Endothelial cell of umbilical vein (primary cell): ENCODE data around the gene HIF1AN. TPM values are rescaled to one million over a fixed set of nuclear protein-coding genes. Genes with fewer than 3 reads are reported as not detected.

Experiments
- BruUV-seq: library from RNA; stranded (reverse); fragments of 400-500 nt; replicated peaks from 2 replicates; lab custom pipeline; 2021; lab: Mats Ljungman, UMichigan
- CTCF ChIA-PET: fragments of 300-600, 350-600 bp; sonication (Branson Sonifier 250); formaldehyde crosslinking; loops from one replicate; lab custom pipeline; 2021; ENCODE audit warnings: antibody characterized with exemption, inconsistent platforms; lab: Charles Lee
- POLR2A ChIA-PET: fragments of 300-600, 350-600 bp; sonication (Branson Sonifier 250); formaldehyde crosslinking; loops from one replicate; lab custom pipeline; 2021; ENCODE audit warnings: antibody characterized with exemption, inconsistent platforms; lab: Charles Lee
- DNase-seq: peaks from one replicate; pipeline ENCODE4 v3.0.0-alpha.2; 2011; ENCODE audit warnings: low read depth, low spot score
- FAIRE-seq: peaks from 2 replicates; lab custom pipeline; 2011; peaks lifted over from hg19 to GRCh38; lab: Jason Lieb, UNC
- H2AFZ ChIP-seq: 2 replicates; pipeline ENCODE4 v1.6.0; 2012; ENCODE audit warnings: low read depth, low read length, control low read depth, inconsistent platforms
- H3K27ac ChIP-seq: 2 replicates; pipeline ENCODE4 v1.5.1; 2011; ENCODE audit warnings: low read depth, mild to moderate bottlenecking, control low read depth, low read length, moderate library complexity; ENCODE audit not compliant: insufficient read depth
- H3K27me3 ChIP-seq, 2 experiments: 2 replicates each; pipeline versions ENCODE4 v1.6.0 to v1.6.1; 2011; ENCODE audit warnings: low read length in 2 of 2, mixed read lengths in 1 of 2; ENCODE audit not compliant: control insufficient read depth in 2 of 2, insufficient read depth in 2 of 2
- H3K36me3 ChIP-seq, 2 experiments: 2 replicates in 1 of 2; 3 replicates in 1 of 2; pipeline ENCODE4 v1.5.1; 2011; ENCODE audit warnings: low read length in 2 of 2, mild to moderate bottlenecking in 1 of 2, moderate library complexity in 1 of 2; ENCODE audit not compliant: control insufficient read depth in 2 of 2, insufficient read depth in 2 of 2; ENCODE audit errors: extremely low read depth in 1 of 2
- H3K4me1 ChIP-seq: 3 replicates; pipeline ENCODE4 v1.5.1; 2011; ENCODE audit warnings: mild to moderate bottlenecking, low read length; ENCODE audit not compliant: control insufficient read depth, insufficient read depth; ENCODE audit errors: extremely low read depth
- H3K4me2 ChIP-seq: 2 replicates; pipeline ENCODE4 v1.6.1; 2011; ENCODE audit warnings: low read length, control low read depth, mixed read lengths; ENCODE audit not compliant: insufficient read depth
- H3K4me3 ChIP-seq, 3 experiments: fragments of 200-600 bp in 1 of 3; sonication (generic), shearing (Covaris generic) in 1 of 3; replicated peaks in 1 of 3; 2 replicates each; pipeline ENCODE4 v1.5.1; 2011 to 2016; ENCODE audit warnings: control low read depth in 3 of 3, low read length in 3 of 3, mild to moderate bottlenecking in 2 of 3, inconsistent platforms in 1 of 3, low read depth in 1 of 3, moderate library complexity in 1 of 3; ENCODE audit not compliant: insufficient read depth in 1 of 3
- H3K79me2 ChIP-seq: 2 replicates; pipeline ENCODE4 v1.6.0; 2012; ENCODE audit warnings: low read length, inconsistent platforms; ENCODE audit not compliant: control insufficient read depth, insufficient read depth
- H3K9ac ChIP-seq: replicated peaks from 2 replicates; pipeline ENCODE3; 2011; ENCODE audit warnings: low read length, control low read depth; ENCODE audit not compliant: insufficient read depth; ENCODE audit errors: extremely low read depth
- H3K9me1 ChIP-seq: replicated peaks from 3 replicates; pipeline ENCODE4 v1.6.0; 2011; ENCODE audit warnings: mild to moderate bottlenecking, low read length; ENCODE audit not compliant: control insufficient read depth, insufficient read depth; ENCODE audit errors: extremely low read depth
- H3K9me3 ChIP-seq: replicated peaks from 2 replicates; pipeline ENCODE4 v1.5.1; 2012; ENCODE audit warnings: low read length, inconsistent platforms; ENCODE audit not compliant: control insufficient read depth, insufficient read depth
- H4K20me1 ChIP-seq: replicated peaks from 2 replicates; pipeline ENCODE3; 2011; ENCODE audit warnings: mild to moderate bottlenecking, low read length; ENCODE audit not compliant: control insufficient read depth, insufficient read depth; ENCODE audit errors: extremely low read depth
- EZH2 ChIP-seq: IDR thresholded peaks from 2 replicates; pipeline ENCODE4 v1.6.1; 2012; ENCODE audit warnings: borderline replicate concordance, low read depth, mild to moderate bottlenecking, moderate library complexity, low read length, inconsistent platforms; ENCODE audit not compliant: severe bottlenecking
- FOS ChIP-seq: IDR thresholded peaks from 2 replicates; pipeline ENCODE4 v1.6.1; 2011; ENCODE audit warnings: mild to moderate bottlenecking, low read length, moderate library complexity, borderline replicate concordance; ENCODE audit not compliant: insufficient read depth
- GATA2 ChIP-seq: IDR thresholded peaks from 2 replicates; pipeline ENCODE4 v1.7.0; 2011; ENCODE audit warnings: low read depth, mild to moderate bottlenecking, moderate library complexity, mixed read lengths, low read length; ENCODE audit not compliant: insufficient read length, insufficient read depth
- JUN ChIP-seq: IDR thresholded peaks from 2 replicates; pipeline ENCODE4 v1.6.1; 2011; ENCODE audit warnings: borderline replicate concordance, low read depth; ENCODE audit not compliant: insufficient read length, insufficient read depth
- MYC ChIP-seq: IDR thresholded peaks from one replicate; pipeline ENCODE4 v1.6.1; 2011; ENCODE audit warnings: mild to moderate bottlenecking, low read depth, low read length
- POLR2A ChIP-seq: IDR thresholded peaks from 2 replicates; pipeline ENCODE4 v1.6.1; 2012; ENCODE audit warnings: low read depth, mild to moderate bottlenecking, control low read depth, low read length
- POLR2AphosphoS5 ChIP-seq: IDR thresholded peaks from 2 replicates; pipeline ENCODE4 v1.6.1; 2012; ENCODE audit warnings: low read depth, mild to moderate bottlenecking, control low read depth, low read length, moderate library complexity; ENCODE audit not compliant: insufficient read depth
- dilution Hi-C: fragments of 300-500 bp; cut with MboI; formaldehyde crosslinking; loops from one replicate; pipeline ENCODE4 v1.15.0; 2019; ENCODE audit warnings: low sequenced_read_pairs; ENCODE audit not compliant: extremely low pct_ligation_motif_present
- intact Hi-C: fragments of 100-400 bp; cut with micrococcal nuclease; formaldehyde crosslinking; loops from one replicate; pipeline ENCODE4 v1.10.0; 2022
- polyA plus RNA-seq, 4 experiments: library from polyadenylated mRNA; depleted of rRNA in 3 of 4; stranded (reverse) in 3 of 4; unstranded in 1 of 4; fragments of >200 nt; gene quantifications; 2 replicates each; pipeline versions ENCODE4 v1.2.1 to v1.2.3, GENCODE V29; 2011 to 2012; ENCODE audit warnings: missing spikeins in 1 of 4
- total RNA-seq: library from RNA; stranded (reverse); gene quantifications from 2 replicates; pipeline ENCODE4 v1.2.3, GENCODE V29; 2021
- TF ChIP-seq, protein P1 (sequence below): IDR thresholded peaks from 2 replicates; pipeline ENCODE4 v1.6.1; 2011; ENCODE audit not compliant: insufficient read depth, insufficient read length
- TF ChIP-seq, protein P2 (sequence below), 2 donors: IDR thresholded peaks; 1 replicate in 1 of 2; 2 replicates in 1 of 2; pipeline ENCODE4 v1.5.1; 2011; ENCODE audit warnings: low read length in 2 of 2, mild to moderate bottlenecking in 2 of 2, moderate library complexity in 2 of 2, control low read depth in 1 of 2, inconsistent platforms in 1 of 2, low read depth in 1 of 2; ENCODE audit not compliant: insufficient read depth in 1 of 2; ENCODE audit errors: extremely low read depth in 1 of 2

Gene HIF1AN
- total and polyA plus RNA-seq, 2 donors (not counting 3 experiments of a cell fraction or from before 2014, with no cell fraction given) = 7.3 to 34.0 TPM

DNA sequence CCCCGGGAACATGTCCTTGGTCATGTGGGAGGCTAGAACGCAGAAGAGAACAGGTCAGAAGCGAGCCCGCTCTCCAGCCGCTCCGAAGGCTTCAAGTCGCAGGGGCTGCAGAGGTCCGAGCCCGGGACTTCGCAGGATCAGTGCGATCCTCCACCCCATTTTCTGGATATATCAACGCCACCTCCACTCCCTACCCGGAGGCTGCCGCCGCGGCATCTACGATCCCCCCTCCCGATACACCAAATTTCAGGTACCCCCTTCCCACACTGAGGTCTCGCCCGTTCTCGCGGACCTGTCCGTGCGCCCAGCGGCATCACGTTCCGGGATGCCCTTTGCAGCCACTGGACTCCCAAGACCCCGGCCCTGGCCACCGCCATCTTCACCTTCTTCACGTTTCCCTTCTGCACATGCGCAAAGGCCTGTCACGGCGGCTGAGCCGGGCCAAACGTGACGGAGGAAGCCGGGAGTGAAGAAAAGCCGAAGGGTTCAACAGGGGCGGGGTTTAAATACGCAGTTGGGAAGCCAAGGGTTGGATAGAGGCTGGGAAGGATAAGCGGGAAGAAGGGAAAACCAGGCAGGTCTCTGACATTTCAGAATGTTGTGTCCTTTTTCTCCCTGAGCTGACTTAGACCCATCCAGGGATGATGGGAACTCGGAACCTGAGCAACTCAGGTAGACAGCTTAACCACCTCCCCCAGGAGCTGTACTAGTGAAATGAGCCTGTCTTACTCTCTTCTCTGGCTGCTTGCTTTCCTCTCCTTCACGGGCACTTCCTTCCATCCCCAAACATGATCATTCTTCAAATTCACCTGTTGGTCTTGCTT lies 6.1 kb upstream of the HIF1AN start, which contains the start of gene NDUFB8:
Gene NDUFB8, minus strand, starts transcription at position 397 of the 824 bp plus-strand sequence. Its CDS starts 20 bp downstream, at position 377.
- peaks cover 11% of the 10 kb centered on the region in 2 experiments for H3K36me3 ChIP-seq
- no peaks in the 10 kb centered on the region for H4K20me1 ChIP-seq
- H3K27me3 ChIP-seq = no peaks in the 10 kb centered on the region
- peaks cover 14% of the 10 kb centered on the region for H3K4me1 ChIP-seq
- ChIA-PET CTCF (interaction anchor here (1.0 to 3.2 kb wide), 4 partner anchors 9 to 348 kb away, joined by 3 to 28 read pairs (median 6); partner anchors contain the start of gene SEC31B), POLR2A (no interaction called here)
- H3K9ac ChIP-seq = peak within 1 kb of the TSS; percentile 93
- DNase-seq = peak; percentile 87
- H3K4me2 ChIP-seq = peak within 1 kb of the TSS; percentile 98
- no peaks in the 10 kb centered on the region for H3K9me1 ChIP-seq
- BruUV-seq = no TSS peak
- intact Hi-C loops (loop anchor here (1.0 kb wide), 1 partner anchor 9 kb away; no protein-coding TSS in a partner anchor), dilution Hi-C loops (no loop called here)
- H2AFZ ChIP-seq = peak within 1 kb of the TSS; percentile 99
- H3K4me3 ChIP-seq = peak within 1 kb of the TSS; percentile 56 to 81 (median 78)
- TF ChIP-seq, protein P1, sequence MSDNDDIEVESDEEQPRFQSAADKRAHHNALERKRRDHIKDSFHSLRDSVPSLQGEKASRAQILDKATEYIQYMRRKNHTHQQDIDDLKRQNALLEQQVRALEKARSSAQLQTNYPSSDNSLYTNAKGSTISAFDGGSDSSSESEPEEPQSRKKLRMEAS = no peak
- no peak for TF ChIP-seq JUN
- TF ChIP-seq GATA2 = no peak
- no peak for TF ChIP-seq MYC
- no peak for TF ChIP-seq FOS
- TF ChIP-seq POLR2AphosphoS5 = peak; percentile 75
- no peak for TF ChIP-seq EZH2
- TF ChIP-seq, protein P2, sequence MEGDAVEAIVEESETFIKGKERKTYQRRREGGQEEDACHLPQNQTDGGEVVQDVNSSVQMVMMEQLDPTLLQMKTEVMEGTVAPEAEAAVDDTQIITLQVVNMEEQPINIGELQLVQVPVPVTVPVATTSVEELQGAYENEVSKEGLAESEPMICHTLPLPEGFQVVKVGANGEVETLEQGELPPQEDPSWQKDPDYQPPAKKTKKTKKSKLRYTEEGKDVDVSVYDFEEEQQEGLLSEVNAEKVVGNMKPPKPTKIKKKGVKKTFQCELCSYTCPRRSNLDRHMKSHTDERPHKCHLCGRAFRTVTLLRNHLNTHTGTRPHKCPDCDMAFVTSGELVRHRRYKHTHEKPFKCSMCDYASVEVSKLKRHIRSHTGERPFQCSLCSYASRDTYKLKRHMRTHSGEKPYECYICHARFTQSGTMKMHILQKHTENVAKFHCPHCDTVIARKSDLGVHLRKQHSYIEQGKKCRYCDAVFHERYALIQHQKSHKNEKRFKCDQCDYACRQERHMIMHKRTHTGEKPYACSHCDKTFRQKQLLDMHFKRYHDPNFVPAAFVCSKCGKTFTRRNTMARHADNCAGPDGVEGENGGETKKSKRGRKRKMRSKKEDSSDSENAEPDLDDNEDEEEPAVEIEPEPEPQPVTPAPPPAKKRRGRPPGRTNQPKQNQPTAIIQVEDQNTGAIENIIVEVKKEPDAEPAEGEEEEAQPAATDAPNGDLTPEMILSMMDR (IDR thresholded peaks at IDR 0.05; ENCODE audit: extremely low read depth in 1 of 2, insufficient read depth in 1 of 2, low read depth in 1 of 2, low read length in 2 of 2) = no peak
- TF ChIP-seq POLR2A = peak; percentile 86
- peak within 1 kb of the TSS; percentile 49 for H3K27ac ChIP-seq
- peaks cover 21% of the 10 kb centered on the region for H3K79me2 ChIP-seq
- no peaks in the 10 kb centered on the region for H3K9me3 ChIP-seq
- FAIRE-seq = peak; percentile 90
